Transverse colon (tissue), 4 donors: Measurements from ENCODE around the gene IKZF1.

Experiments used
- CTCF ChIP-seq, 5 experiments: fragments of 200-600 bp in 3 of 5; fragments of 450-650 bp in 2 of 5; sonication (generic) in 3 of 5; IDR thresholded peaks; 1 replicate in 2 of 5; 2 replicates in 3 of 5; pipeline ENCODE4 v1.5.1; 2016 to 2017; ENCODE audit warnings: antibody characterized with exemption in 5 of 5, inconsistent platforms in 3 of 5, mild to moderate bottlenecking in 2 of 5, moderate library complexity in 1 of 5
- EP300 ChIP-seq: sonication (generic); formaldehyde crosslinking; IDR thresholded peaks from one replicate; pipeline ENCODE4 v1.6.1; 2017; ENCODE audit warnings: antibody characterized with exemption, low read depth
- POLR2AphosphoS5 ChIP-seq, 3 donors: sonication (generic); formaldehyde crosslinking; IDR thresholded peaks; one replicate each; pipeline ENCODE4 v1.6.1; 2016; ENCODE audit warnings: antibody characterized with exemption in 3 of 3

- TF ChIP-seq EP300 (no peak), POLR2AphosphoS5 (IDR thresholded peaks at IDR 0.05) (no peak), CTCF (IDR thresholded peaks at IDR 0.05) (no peak)
Measured at GRCh38 chr7:50315739-50316671, 11.5 kb downstream of the IKZF1 start.
